Panc1 (cell line): Measurements from ENCODE around the gene CHST8. TPM values are rescaled to one million over a fixed set of nuclear protein-coding genes. Genes with fewer than 3 reads are reported as not detected.

ENCODE experiments used
- ATAC-seq: fragments of 200-7000 bp; cut with Tn5 transposase; 2 replicates; pipeline ENCODE4 v1.9.1; 2020; ENCODE audit warnings: mild to moderate bottlenecking, moderate library complexity
- Bru-seq: library from RNA; stranded (reverse); fragments of 400-500 nt; gene quantifications from one replicate; lab custom pipeline; 2021; lab: Mats Ljungman, UMichigan
- BruChase-seq, 2 experiments: library from RNA; stranded (reverse); fragments of 400-500 nt; gene quantifications; one replicate each; lab custom pipeline; 2021; lab: Mats Ljungman, UMichigan
- BruUV-seq: library from RNA; stranded (reverse); fragments of 400-500 nt; replicated peaks from 2 replicates; lab custom pipeline; 2021; lab: Mats Ljungman, UMichigan
- CTCF ChIA-PET: fragments of 300-600 bp; sonication (Branson Sonifier 250); formaldehyde crosslinking; loops from one replicate; lab custom pipeline; 2022; ENCODE audit warnings: antibody characterized with exemption; lab: Charles Lee
- POLR2A ChIA-PET: fragments of 300-600 bp; sonication (Branson Sonifier 250); formaldehyde crosslinking; loops from one replicate; lab custom pipeline; 2022; ENCODE audit warnings: antibody characterized with exemption; lab: Charles Lee
- DNase-seq: peaks from one replicate; pipeline ENCODE4 v3.0.0-alpha.2; 2010; ENCODE audit warnings: low read depth, low spot score
- H3K27ac ChIP-seq: 2 replicates; pipeline ENCODE4 v1.5.1; 2011; ENCODE audit warnings: mild to moderate bottlenecking, low read length, inconsistent platforms
- H3K27me3 ChIP-seq: fragments of 200-500 bp; sonication (Bioruptor generic); 2 replicates; pipeline ENCODE4 v1.6.0; 2014; ENCODE audit warnings: low read length, inconsistent platforms; ENCODE audit not compliant: control insufficient read depth, insufficient read depth
- H3K36me3 ChIP-seq: fragments of 200-500 bp; sonication (Bioruptor generic); 2 replicates; pipeline ENCODE4 v1.5.1; 2014; ENCODE audit warnings: inconsistent platforms, mild to moderate bottlenecking, low read length, moderate library complexity; ENCODE audit not compliant: control insufficient read depth, insufficient read depth
- H3K4me1 ChIP-seq: 2 replicates; pipeline ENCODE4 v1.5.1; 2011; ENCODE audit warnings: inconsistent platforms, mild to moderate bottlenecking, low read length, moderate library complexity; ENCODE audit not compliant: control insufficient read depth, insufficient read depth
- H3K4me3 ChIP-seq, 2 experiments: 2 replicates each; pipeline ENCODE4 v1.5.1; 2011 to 2012; ENCODE audit warnings: low read depth in 2 of 2, low read length in 2 of 2, mild to moderate bottlenecking in 2 of 2, inconsistent platforms in 1 of 2, moderate library complexity in 1 of 2
- H3K9me3 ChIP-seq: fragments of 200-500 bp; sonication (Bioruptor generic); 2 replicates; pipeline ENCODE4 v1.5.1; 2014; ENCODE audit warnings: low read depth, mild to moderate bottlenecking, inconsistent platforms, low read length, moderate library complexity; ENCODE audit not compliant: control insufficient read depth, insufficient read depth
- POLR2AphosphoS5 ChIP-seq: IDR thresholded peaks from 2 replicates; pipeline ENCODE4 v1.6.1; 2012; ENCODE audit warnings: mild to moderate bottlenecking, low read depth, low read length, moderate library complexity
- SIN3A ChIP-seq: IDR thresholded peaks from 2 replicates; pipeline ENCODE4 v1.6.1; 2012; ENCODE audit warnings: low read depth, mild to moderate bottlenecking, low read length, moderate library complexity, borderline replicate concordance; ENCODE audit not compliant: insufficient read depth
- TCF7L2 ChIP-seq: IDR thresholded peaks from 2 replicates; pipeline ENCODE4 v1.6.1; 2011; ENCODE audit warnings: mild to moderate bottlenecking, low read depth, low read length, inconsistent platforms
- in situ Hi-C: cut with HindIII; loops from 2 replicates; pipeline ENCODE4 v1.10.0; 2016; ENCODE audit warnings: low sequenced_read_pairs, low pct_unique_long_range_greater_than_20kb
- intact Hi-C: fragments of 100-400 bp; cut with micrococcal nuclease; formaldehyde crosslinking; loops from one replicate; pipeline ENCODE4 v1.10.0; 2022; ENCODE audit not compliant: unreplicated experiment
- long read RNA-seq: library from polyadenylated mRNA; unstranded; transcript quantifications from one replicate; pipeline ENCODE4 v2.0.0, GENCODE V29; 2021; ENCODE audit not compliant: unreplicated experiment
- polyA plus RNA-seq: library from polyadenylated mRNA; unstranded; fragments of >200 nt; gene quantifications from one replicate; pipeline ENCODE4 v1.2.1, GENCODE V29; 2012; ENCODE audit warnings: missing spikeins; ENCODE audit not compliant: insufficient read length
- total RNA-seq: library from RNA; stranded (reverse); gene quantifications from one replicate; pipeline ENCODE4 v1.2.1, GENCODE V29; 2021; ENCODE audit not compliant: unreplicated experiment
- TF ChIP-seq, protein P1 (sequence below), 2 experiments: IDR thresholded peaks; 2 replicates each; pipeline ENCODE4 v1.6.1; 2011 to 2012; ENCODE audit warnings: low read depth in 2 of 2, control low read depth in 1 of 2, low read length in 1 of 2, mild to moderate bottlenecking in 1 of 2, moderate library complexity in 1 of 2; ENCODE audit not compliant: insufficient read depth in 1 of 2
- TF ChIP-seq, protein P2 (sequence below): fragments of 450-650 bp; IDR thresholded peaks from 2 replicates; pipeline ENCODE4 v1.5.1; 2017; ENCODE audit warnings: mild to moderate bottlenecking

The CHST8 gene, protein sequence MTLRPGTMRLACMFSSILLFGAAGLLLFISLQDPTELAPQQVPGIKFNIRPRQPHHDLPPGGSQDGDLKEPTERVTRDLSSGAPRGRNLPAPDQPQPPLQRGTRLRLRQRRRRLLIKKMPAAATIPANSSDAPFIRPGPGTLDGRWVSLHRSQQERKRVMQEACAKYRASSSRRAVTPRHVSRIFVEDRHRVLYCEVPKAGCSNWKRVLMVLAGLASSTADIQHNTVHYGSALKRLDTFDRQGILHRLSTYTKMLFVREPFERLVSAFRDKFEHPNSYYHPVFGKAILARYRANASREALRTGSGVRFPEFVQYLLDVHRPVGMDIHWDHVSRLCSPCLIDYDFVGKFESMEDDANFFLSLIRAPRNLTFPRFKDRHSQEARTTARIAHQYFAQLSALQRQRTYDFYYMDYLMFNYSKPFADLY
- total RNA-seq (0.28 TPM), Bru-seq, nascent RNA (percentile 10 among the genes with signal in this experiment), BruChase-seq, experiment 1, labeled RNA remaining after a 2-hour chase (percentile 11 among the genes with signal in this experiment), BruChase-seq, experiment 2, labeled RNA remaining after a 6-hour chase (percentile 9 among the genes with signal in this experiment)
- not detected for polyA plus RNA-seq
- long read RNA-seq = 0 reads

DNA sequence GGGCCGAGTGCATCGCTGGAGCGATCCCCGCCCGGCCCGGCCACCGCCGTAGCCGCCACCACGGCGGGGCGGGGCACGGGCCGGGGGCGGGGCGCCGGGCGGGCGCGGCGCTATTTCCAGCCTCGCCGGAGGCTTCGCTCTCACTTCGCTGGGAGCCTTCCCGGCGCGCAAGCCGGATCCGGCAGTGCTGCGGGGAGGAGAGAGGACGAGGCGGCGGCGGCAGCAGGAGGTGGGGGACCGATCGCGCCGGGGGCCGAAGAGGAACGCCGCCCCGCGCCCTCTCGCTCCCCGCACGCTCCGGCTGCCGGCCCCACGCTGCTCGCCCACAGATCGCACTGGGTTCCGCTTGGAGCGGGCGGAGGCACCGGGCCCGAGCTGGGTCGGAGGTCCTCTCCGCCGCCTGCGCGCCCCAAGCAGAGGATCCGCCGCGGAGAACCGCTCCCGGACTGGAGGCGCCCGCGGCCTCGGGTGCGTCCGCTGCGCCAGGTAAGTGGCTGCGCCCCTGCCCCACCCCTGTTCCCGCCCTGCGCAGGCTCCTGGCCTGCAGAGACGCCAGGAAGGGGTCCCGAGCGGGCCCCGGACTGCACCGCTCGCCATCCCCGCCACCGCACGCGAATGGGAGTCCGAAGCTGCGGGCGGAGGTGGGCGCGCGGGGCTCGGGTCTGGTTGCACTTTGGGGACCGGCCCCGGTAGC, at the start of gene CHST8:
Gene CHST8 (plus strand): TSS at position 143 of the 694 bp plus-strand sequence. CDS start 67,309 bp downstream, outside the sequence.
- CTCF ChIA-PET = no interaction called here
- POLR2A ChIA-PET = interaction anchor here (0.6 kb wide), 1 partner anchor 27 kb away, joined by 3 read pairs; no protein-coding TSS in a partner anchor
- no peak for DNase-seq
- H3K9me3 ChIP-seq = no peaks in the 10 kb centered on the region
- intact Hi-C loops (no loop called here), in situ Hi-C loops (no loop called here)
- peaks cover 18% of the 10 kb centered on the region for H3K27me3 ChIP-seq
- TF ChIP-seq SIN3A = no peak
- TF ChIP-seq, protein P1, sequence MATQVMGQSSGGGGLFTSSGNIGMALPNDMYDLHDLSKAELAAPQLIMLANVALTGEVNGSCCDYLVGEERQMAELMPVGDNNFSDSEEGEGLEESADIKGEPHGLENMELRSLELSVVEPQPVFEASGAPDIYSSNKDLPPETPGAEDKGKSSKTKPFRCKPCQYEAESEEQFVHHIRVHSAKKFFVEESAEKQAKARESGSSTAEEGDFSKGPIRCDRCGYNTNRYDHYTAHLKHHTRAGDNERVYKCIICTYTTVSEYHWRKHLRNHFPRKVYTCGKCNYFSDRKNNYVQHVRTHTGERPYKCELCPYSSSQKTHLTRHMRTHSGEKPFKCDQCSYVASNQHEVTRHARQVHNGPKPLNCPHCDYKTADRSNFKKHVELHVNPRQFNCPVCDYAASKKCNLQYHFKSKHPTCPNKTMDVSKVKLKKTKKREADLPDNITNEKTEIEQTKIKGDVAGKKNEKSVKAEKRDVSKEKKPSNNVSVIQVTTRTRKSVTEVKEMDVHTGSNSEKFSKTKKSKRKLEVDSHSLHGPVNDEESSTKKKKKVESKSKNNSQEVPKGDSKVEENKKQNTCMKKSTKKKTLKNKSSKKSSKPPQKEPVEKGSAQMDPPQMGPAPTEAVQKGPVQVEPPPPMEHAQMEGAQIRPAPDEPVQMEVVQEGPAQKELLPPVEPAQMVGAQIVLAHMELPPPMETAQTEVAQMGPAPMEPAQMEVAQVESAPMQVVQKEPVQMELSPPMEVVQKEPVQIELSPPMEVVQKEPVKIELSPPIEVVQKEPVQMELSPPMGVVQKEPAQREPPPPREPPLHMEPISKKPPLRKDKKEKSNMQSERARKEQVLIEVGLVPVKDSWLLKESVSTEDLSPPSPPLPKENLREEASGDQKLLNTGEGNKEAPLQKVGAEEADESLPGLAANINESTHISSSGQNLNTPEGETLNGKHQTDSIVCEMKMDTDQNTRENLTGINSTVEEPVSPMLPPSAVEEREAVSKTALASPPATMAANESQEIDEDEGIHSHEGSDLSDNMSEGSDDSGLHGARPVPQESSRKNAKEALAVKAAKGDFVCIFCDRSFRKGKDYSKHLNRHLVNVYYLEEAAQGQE (IDR thresholded peaks at IDR 0.05; ENCODE audit: insufficient read depth in 1 of 2, low read depth in 2 of 2, low read length in 1 of 2) = no peak
- TF ChIP-seq POLR2AphosphoS5 = no peak
- TF ChIP-seq, protein P2, sequence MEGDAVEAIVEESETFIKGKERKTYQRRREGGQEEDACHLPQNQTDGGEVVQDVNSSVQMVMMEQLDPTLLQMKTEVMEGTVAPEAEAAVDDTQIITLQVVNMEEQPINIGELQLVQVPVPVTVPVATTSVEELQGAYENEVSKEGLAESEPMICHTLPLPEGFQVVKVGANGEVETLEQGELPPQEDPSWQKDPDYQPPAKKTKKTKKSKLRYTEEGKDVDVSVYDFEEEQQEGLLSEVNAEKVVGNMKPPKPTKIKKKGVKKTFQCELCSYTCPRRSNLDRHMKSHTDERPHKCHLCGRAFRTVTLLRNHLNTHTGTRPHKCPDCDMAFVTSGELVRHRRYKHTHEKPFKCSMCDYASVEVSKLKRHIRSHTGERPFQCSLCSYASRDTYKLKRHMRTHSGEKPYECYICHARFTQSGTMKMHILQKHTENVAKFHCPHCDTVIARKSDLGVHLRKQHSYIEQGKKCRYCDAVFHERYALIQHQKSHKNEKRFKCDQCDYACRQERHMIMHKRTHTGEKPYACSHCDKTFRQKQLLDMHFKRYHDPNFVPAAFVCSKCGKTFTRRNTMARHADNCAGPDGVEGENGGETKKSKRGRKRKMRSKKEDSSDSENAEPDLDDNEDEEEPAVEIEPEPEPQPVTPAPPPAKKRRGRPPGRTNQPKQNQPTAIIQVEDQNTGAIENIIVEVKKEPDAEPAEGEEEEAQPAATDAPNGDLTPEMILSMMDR = no peak
- no peak for TF ChIP-seq TCF7L2
- H3K4me1 ChIP-seq = no peaks in the 10 kb centered on the region
- ATAC-seq = peak; percentile 52; the same call in 1 of the 2 replicates
- no peak within 1 kb of the TSS for H3K27ac ChIP-seq
- no peak within 1 kb of the TSS; a peak in 1 of 4 replicates for H3K4me3 ChIP-seq
- BruUV-seq = no TSS peak
- no peaks in the 10 kb centered on the region for H3K36me3 ChIP-seq

DNA sequence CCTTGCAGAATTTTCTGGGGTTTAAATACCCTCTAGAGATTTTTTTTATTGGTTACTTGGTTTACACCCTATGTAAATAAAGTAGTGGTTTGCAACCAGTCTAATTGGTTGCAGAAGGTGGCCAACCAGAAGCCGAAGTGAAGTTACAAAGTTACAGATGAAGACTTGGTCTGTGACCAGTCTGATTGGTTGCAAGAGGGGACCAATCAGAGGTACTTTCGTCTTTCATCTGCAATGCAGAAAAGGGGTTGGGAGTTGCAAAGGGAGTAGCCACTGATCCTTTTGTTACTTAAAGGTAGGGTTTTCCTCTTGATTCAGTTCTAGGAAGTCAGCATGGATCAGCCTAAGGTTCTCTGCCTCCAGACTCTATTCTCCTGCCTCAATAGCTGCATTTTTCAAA, 48.8 kb upstream of the CHST8 start:
- in situ Hi-C loops (no loop called here), intact Hi-C loops (no loop called here)
- POLR2A ChIA-PET = no interaction called here
- TF ChIP-seq, protein P1 (IDR thresholded peaks at IDR 0.05; ENCODE audit: insufficient read depth in 1 of 2, low read depth in 2 of 2, low read length in 1 of 2) = no peak
- TF ChIP-seq, protein P2 = no peak
- TF ChIP-seq TCF7L2 (no peak), POLR2AphosphoS5 (no peak), SIN3A (no peak)
- no peak for DNase-seq
- Histone ChIP-seq H3K9me3 (peaks cover 6% of the 10 kb centered on the region; the same call in 1 of the 2 replicates), H3K36me3 (no peaks in the 10 kb centered on the region), H3K27me3 (peaks cover 17% of the 10 kb centered on the region), H3K4me3 (no peak overlapping the region), H3K4me1 (no peaks in the 10 kb centered on the region), H3K27ac (no peak overlapping the region)
- no TSS peak for BruUV-seq
- CTCF ChIA-PET = no interaction called here
- no peak for ATAC-seq
